ENCODE results near the gene PSAPL1. TPM values are rescaled to one million over a fixed set of nuclear protein-coding genes. Genes with fewer than 3 reads are reported as not detected.

The PSAPL1 gene
- polyA plus RNA-seq, 3 donors: not detected

GRCh38 chr4:7398788-7399439 is 35.8 kb downstream of the PSAPL1 start:
- DNase-seq (ENCODE audit: low read depth in 3 of 3, low spot score in 2 of 3): no peak

GRCh38 chr4:7398104-7398423 is 36.7 kb downstream of the PSAPL1 start:
- DNase-seq (ENCODE audit: low read depth in 3 of 3, low spot score in 2 of 3): no peak

GRCh38 chr4:7397206-7398103 is 37.3 kb downstream of the PSAPL1 start:
- DNase-seq (ENCODE audit: low read depth in 3 of 3, low spot score in 2 of 3): no peak

GRCh38 chr4:7396186-7396910 is 38.4 kb downstream of the PSAPL1 start:
- no peak for DNase-seq (ENCODE audit: low read depth in 3 of 3, low spot score in 2 of 3)

GRCh38 chr4:7395645-7396044 is 39.1 kb downstream of the PSAPL1 start:
- no peak for DNase-seq (ENCODE audit: low read depth in 3 of 3, low spot score in 2 of 3)

GRCh38 chr4:7394681-7395451 is 39.9 kb downstream of the PSAPL1 start:
- DNase-seq (ENCODE audit: low read depth in 3 of 3, low spot score in 2 of 3): no peak

GRCh38 chr4:7393601-7394575 is 40.8 kb downstream of the PSAPL1 start:
- no peak for DNase-seq (ENCODE audit: low read depth in 3 of 3, low spot score in 2 of 3)

- DNase-seq (ENCODE audit: low read depth in 3 of 3, low spot score in 2 of 3): no peak
Observed at GRCh38 chr4:7392438-7393421, 42.0 kb downstream of the PSAPL1 start.

GRCh38 chr4:7391637-7392437 is 42.9 kb downstream of the PSAPL1 start:
- no peak for DNase-seq (ENCODE audit: low read depth in 3 of 3, low spot score in 2 of 3)

- no peak for DNase-seq (ENCODE audit: low read depth in 3 of 3, low spot score in 2 of 3)
Observed at GRCh38 chr4:7390906-7391636, 43.7 kb downstream of the PSAPL1 start.

GRCh38 chr4:7390336-7390735 is 44.4 kb downstream of the PSAPL1 start:
- no peak for DNase-seq (ENCODE audit: low read depth in 3 of 3, low spot score in 2 of 3)

- no peak for DNase-seq (ENCODE audit: low read depth in 3 of 3, low spot score in 2 of 3)
Observed at GRCh38 chr4:7389719-7390118, 45.0 kb downstream of the PSAPL1 start.

- no peak for DNase-seq (ENCODE audit: low read depth in 3 of 3, low spot score in 2 of 3)
Observed at GRCh38 chr4:7389101-7389701, 45.5 kb downstream of the PSAPL1 start.

GRCh38 chr4:7388627-7389026 is 46.1 kb downstream of the PSAPL1 start:
- DNase-seq (ENCODE audit: low read depth in 3 of 3, low spot score in 2 of 3): no peak

- no peak for DNase-seq (ENCODE audit: low read depth in 3 of 3, low spot score in 2 of 3)
Observed at GRCh38 chr4:7387925-7388324, 46.8 kb downstream of the PSAPL1 start.
